ENCODE measurements around the gene DNAJC5. TPM values are rescaled to one million over a fixed set of nuclear protein-coding genes. Genes with fewer than 3 reads are reported as not detected.
A peak's percentile ranks its signal among the peaks of the same experiment; 100 is the strongest.
"Not testable (repeated sequence)": the region's sequence is repeated elsewhere in the genome, so short reads cannot be mapped to it uniquely, and the experiment has no call there.

Gene DNAJC5
- total RNA-seq, 1 donor from 2014 or later = 42.3 TPM

- not testable (repeated sequence) for H3K27me3 Mint-ChIP-seq, DNase-seq, H3K9me3 Mint-ChIP-seq, H3K27ac Mint-ChIP-seq
- Mint-ChIP-seq H3K4me1 (peaks cover 25% of the 10 kb centered on the region), H3K4me3 (peak overlapping the region; percentile 43), H3K36me3 (ENCODE audit: low read depth) (peaks cover 41% of the 10 kb centered on the region)
- intact Hi-C loops (cut with micrococcal nuclease) = loop anchor here (10.0 kb wide), 1 partner anchor 198 kb away; the partner anchor contains the start of gene TCEA2
Measured at GRCh38 chr20:63867042-63867441, 27.9 kb upstream of the DNAJC5 start.

- peaks cover 47% of the 10 kb centered on the region for H3K36me3 Mint-ChIP-seq (ENCODE audit: low read depth)
- intact Hi-C loops (cut with micrococcal nuclease) = loop anchor here (10.0 kb wide), 1 partner anchor 197 kb away; the partner anchor contains the start of gene TCEA2
- H3K27me3 Mint-ChIP-seq = no peaks in the 10 kb centered on the region
- H3K4me3 Mint-ChIP-seq = peak overlapping the region; percentile 28
- no peak overlapping the region for H3K27ac Mint-ChIP-seq
- DNase-seq = no peak
- H3K4me1 Mint-ChIP-seq = peaks cover 29% of the 10 kb centered on the region
- H3K9me3 Mint-ChIP-seq = no peaks in the 10 kb centered on the region
Measured at GRCh38 chr20:63868264-63868663, 26.7 kb upstream of the DNAJC5 start.

GRCh38 chr20:63873477-63873971 is 21.4 kb upstream of the DNAJC5 start:
- Mint-ChIP-seq H3K4me3 (peak overlapping the region; percentile 11), H3K36me3 (ENCODE audit: low read depth) (peaks cover 56% of the 10 kb centered on the region), H3K9me3 (no peaks in the 10 kb centered on the region), H3K27ac (peak overlapping the region; percentile 85), H3K4me1 (peaks cover 16% of the 10 kb centered on the region), H3K27me3 (no peaks in the 10 kb centered on the region)
- peak; percentile 85 for DNase-seq
- intact Hi-C loops (cut with micrococcal nuclease) = loop anchor here (1.0 kb wide), 2 partner anchors 8 to 21 kb away; partner anchors contain the start of gene TPD52L2

GRCh38 chr20:63874241-63874640 is 20.7 kb upstream of the DNAJC5 start:
- Mint-ChIP-seq H3K36me3 (ENCODE audit: low read depth) (peaks cover 54% of the 10 kb centered on the region), H3K27ac (peak overlapping the region; percentile 51), H3K4me1 (peaks cover 16% of the 10 kb centered on the region)
- intact Hi-C loops (cut with micrococcal nuclease); H3K9me3 Mint-ChIP-seq; H3K27me3 Mint-ChIP-seq; H3K4me3 Mint-ChIP-seq; DNase-seq: not testable (repeated sequence)

GRCh38 chr20:63876489-63877036 is 18.4 kb upstream of the DNAJC5 start:
- DNase-seq = no peak
- Mint-ChIP-seq H3K4me1 (peaks cover 16% of the 10 kb centered on the region), H3K36me3 (ENCODE audit: low read depth) (peaks cover 40% of the 10 kb centered on the region), H3K27me3 (no peaks in the 10 kb centered on the region), H3K9me3 (no peaks in the 10 kb centered on the region), H3K4me3 (no peak overlapping the region), H3K27ac (peak overlapping the region; percentile 64)
- intact Hi-C loops (cut with micrococcal nuclease) = no loop called here

GRCh38 chr20:63877755-63878470 is 17.0 kb upstream of the DNAJC5 start:
- Mint-ChIP-seq H3K27ac (no peak overlapping the region), H3K27me3 (no peaks in the 10 kb centered on the region), H3K9me3 (no peaks in the 10 kb centered on the region), H3K4me3 (no peak overlapping the region), H3K36me3 (ENCODE audit: low read depth) (peaks cover 36% of the 10 kb centered on the region), H3K4me1 (peaks cover 12% of the 10 kb centered on the region)
- no peak for DNase-seq
- intact Hi-C loops (cut with micrococcal nuclease) = no loop called here

GRCh38 chr20:63878899-63879663 is 15.8 kb upstream of the DNAJC5 start:
- intact Hi-C loops (cut with micrococcal nuclease) = no loop called here
- no peaks in the 10 kb centered on the region for H3K27me3 Mint-ChIP-seq
- H3K9me3 Mint-ChIP-seq = no peaks in the 10 kb centered on the region
- DNase-seq = no peak
- H3K27ac Mint-ChIP-seq = no peak overlapping the region
- peaks cover 3% of the 10 kb centered on the region for H3K4me1 Mint-ChIP-seq
- H3K36me3 Mint-ChIP-seq (ENCODE audit: low read depth) = peaks cover 31% of the 10 kb centered on the region
- H3K4me3 Mint-ChIP-seq = no peak overlapping the region

GRCh38 chr20:63880901-63881300 is 14.0 kb upstream of the DNAJC5 start:
- peaks cover 26% of the 10 kb centered on the region for H3K36me3 Mint-ChIP-seq (ENCODE audit: low read depth)
- H3K4me3 Mint-ChIP-seq; H3K27me3 Mint-ChIP-seq; intact Hi-C loops (cut with micrococcal nuclease); H3K27ac Mint-ChIP-seq; H3K4me1 Mint-ChIP-seq; H3K9me3 Mint-ChIP-seq; DNase-seq: not testable (repeated sequence)

- no peak overlapping the region for H3K4me3 Mint-ChIP-seq
- H3K4me1 Mint-ChIP-seq = no peaks in the 10 kb centered on the region
- no peak for DNase-seq
- peaks cover 21% of the 10 kb centered on the region for H3K36me3 Mint-ChIP-seq (ENCODE audit: low read depth)
- no peaks in the 10 kb centered on the region for H3K9me3 Mint-ChIP-seq
- H3K27ac Mint-ChIP-seq = no peak overlapping the region
- intact Hi-C loops (cut with micrococcal nuclease) = no loop called here
- H3K27me3 Mint-ChIP-seq = no peaks in the 10 kb centered on the region
Measured at GRCh38 chr20:63881451-63882226, 13.3 kb upstream of the DNAJC5 start.

- Mint-ChIP-seq H3K4me3 (no peak overlapping the region), H3K36me3 (ENCODE audit: low read depth) (peaks cover 26% of the 10 kb centered on the region), H3K9me3 (no peaks in the 10 kb centered on the region), H3K27ac (no peak overlapping the region), H3K4me1 (no peaks in the 10 kb centered on the region), H3K27me3 (no peaks in the 10 kb centered on the region)
- intact Hi-C loops (cut with micrococcal nuclease) = no loop called here
- DNase-seq = no peak
Measured at GRCh38 chr20:63882257-63883200, 12.4 kb upstream of the DNAJC5 start.

GRCh38 chr20:63883201-63883593 is 11.7 kb upstream of the DNAJC5 start:
- intact Hi-C loops (cut with micrococcal nuclease) = no loop called here
- no peaks in the 10 kb centered on the region for H3K27me3 Mint-ChIP-seq
- DNase-seq = no peak
- H3K36me3 Mint-ChIP-seq (ENCODE audit: low read depth) = peaks cover 27% of the 10 kb centered on the region
- no peak overlapping the region for H3K27ac Mint-ChIP-seq
- H3K9me3 Mint-ChIP-seq = no peaks in the 10 kb centered on the region
- no peak overlapping the region for H3K4me3 Mint-ChIP-seq
- H3K4me1 Mint-ChIP-seq = no peaks in the 10 kb centered on the region

GRCh38 chr20:63884506-63885263 is 10.2 kb upstream of the DNAJC5 start:
- Mint-ChIP-seq H3K27me3 (no peaks in the 10 kb centered on the region), H3K4me3 (no peak overlapping the region), H3K36me3 (ENCODE audit: low read depth) (peaks cover 31% of the 10 kb centered on the region), H3K27ac (no peak overlapping the region), H3K9me3 (no peaks in the 10 kb centered on the region), H3K4me1 (no peaks in the 10 kb centered on the region)
- intact Hi-C loops (cut with micrococcal nuclease) = no loop called here
- DNase-seq = no peak

All from activated CD4-positive, alpha-beta T cell treated with anti-CD3 and anti-CD28 coated beads, Interleukin-2, amount 10 ng/mL, durations not matched to agents 24 days and 14 days (primary cell).